DMS114 treated with DMSO at 0.1 percent for 48 hours (cell line): Measurements from ENCODE around the gene SIRPD.
"Not testable (repeated sequence)": the region's sequence is repeated elsewhere in the genome, so short reads cannot be mapped to it uniquely, and the experiment has no call there.

Experiments
- DNase-seq: peaks from one replicate; lab custom pipeline; 2025; ENCODE audit not compliant: unreplicated experiment; lab: John Stamatoyannopoulos, UW

Gene SIRPD

GRCh38 chr20:1557605-1558004 is at the start of gene SIRPD:
TSS of gene SIRPD (minus strand) at chr20:1557705. CDS start at chr20:1557653, 52 bp downstream.
- DNase-seq: no peak

- no peak for DNase-seq
These were observed 43.2 kb upstream of the SIRPD start for GRCh38 chr20:1600736-1601135.

- no peak for DNase-seq
These were observed 37.8 kb upstream of the SIRPD start for GRCh38 chr20:1595333-1595732.

- no peak for DNase-seq
These were observed 31.3 kb upstream of the SIRPD start for GRCh38 chr20:1588533-1589460.

- no peak for DNase-seq
These were observed 30.5 kb upstream of the SIRPD start for GRCh38 chr20:1587781-1588532.

- DNase-seq: no peak
These were observed 22.0 kb upstream of the SIRPD start for GRCh38 chr20:1579488-1579887.

GRCh38 chr20:1577906-1578305 is 20.4 kb upstream of the SIRPD start:
- DNase-seq: no peak

GRCh38 chr20:1577313-1577712 is 19.8 kb upstream of the SIRPD start:
- DNase-seq: not testable (repeated sequence)

GRCh38 chr20:1576641-1577040 is 19.1 kb upstream of the SIRPD start:
- DNase-seq: no peak

GRCh38 chr20:1576003-1576402 is 18.5 kb upstream of the SIRPD start:
- not testable (repeated sequence) for DNase-seq

GRCh38 chr20:1571583-1571982 is 14.1 kb upstream of the SIRPD start:
- not testable (repeated sequence) for DNase-seq

- DNase-seq: no peak
These were observed 11.9 kb upstream of the SIRPD start for GRCh38 chr20:1569415-1569881.

GRCh38 chr20:1568163-1568490 is 10.6 kb upstream of the SIRPD start:
- no peak for DNase-seq

- no peak for DNase-seq
These were observed 10.1 kb upstream of the SIRPD start for GRCh38 chr20:1567392-1568162.

- no peak for DNase-seq
These were observed 9.2 kb upstream of the SIRPD start for GRCh38 chr20:1566701-1567100.

GRCh38 chr20:1565461-1565860 is 8.0 kb upstream of the SIRPD start:
- DNase-seq: no peak

- no peak for DNase-seq
These were observed 6.1 kb upstream of the SIRPD start for GRCh38 chr20:1563598-1563997.

GRCh38 chr20:1562622-1563021 is 5.1 kb upstream of the SIRPD start:
- DNase-seq: no peak

- DNase-seq: no peak
These were observed 3.8 kb upstream of the SIRPD start for GRCh38 chr20:1561350-1561749.

GRCh38 chr20:1555952-1556351 is 1.6 kb downstream of the SIRPD start:
- DNase-seq: no peak

GRCh38 chr20:1539816-1540419 is 17.6 kb downstream of the SIRPD start:
- no peak for DNase-seq
